ENCODE data around the gene LRIT1. TPM values are rescaled to one million over a fixed set of nuclear protein-coding genes. Genes with fewer than 3 reads are reported as not detected.

LRIT1 gene
- total RNA-seq, 3 donors from 2014 or later (not counting 1 experiment from before 2014, with no cell fraction given), result not detected

DNA sequence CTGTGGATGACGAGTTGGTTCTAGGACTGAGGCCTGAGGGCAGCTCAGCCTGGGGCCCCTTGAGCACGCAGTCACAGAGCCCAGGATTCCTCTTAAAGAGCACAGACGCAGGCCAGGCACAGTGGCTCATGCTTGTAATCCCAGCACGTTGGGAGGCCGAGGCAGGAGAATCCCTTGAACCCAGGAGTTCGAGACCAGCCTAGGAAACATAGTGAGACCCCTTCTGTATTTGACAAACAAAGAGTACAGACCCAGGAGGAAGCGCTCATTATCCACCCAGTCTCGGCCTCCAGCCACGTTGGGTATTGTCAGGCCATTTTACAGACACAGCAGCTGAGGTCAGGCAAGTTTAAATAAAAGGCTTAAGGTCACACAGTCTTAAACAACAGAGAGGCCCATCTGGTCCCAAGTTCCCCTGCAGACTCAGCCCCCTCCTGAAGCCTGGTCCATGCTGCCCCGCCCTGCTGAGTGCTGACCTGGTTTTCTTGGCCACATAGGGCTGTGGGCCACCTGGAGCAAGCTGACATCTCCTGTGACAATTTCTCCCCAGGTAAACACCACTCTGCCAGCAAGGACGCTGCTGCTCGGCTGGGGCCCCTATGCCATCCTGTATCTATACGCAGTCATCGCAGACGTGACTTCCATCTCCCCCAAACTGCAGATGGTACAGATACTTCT lies 16.1 kb upstream of the LRIT1 start:
- H3K27me3 Mint-ChIP-seq (ENCODE audit: low read depth in 2 of 2), result peaks cover 23 to 24% of the 10 kb centered on the region in 2 donors
- 84% methylated on average over 15 of the region's 15 CpGs for WGBS (ENCODE audit: insufficient coverage)
- Histone ChIP-seq H3K36me3 (ENCODE audit: control insufficient read depth, insufficient read depth, low read length) (no peaks in the 10 kb centered on the region), H3K4me1 (ENCODE audit: control insufficient read depth, insufficient read depth, low read length) (no peaks in the 10 kb centered on the region), H3K4me3 (ENCODE audit: low read length) (no peak overlapping the region), H3K9me3 (ENCODE audit: control insufficient read depth, insufficient read depth, low read length) (no peaks in the 10 kb centered on the region), H3K27me3 (ENCODE audit: control insufficient read depth, insufficient read depth, low read length) (no peaks in the 10 kb centered on the region), H3K27ac (ENCODE audit: low read length) (no peak overlapping the region)
- no peaks in the 10 kb centered on the region for H3K9me3 Mint-ChIP-seq
- no peak overlapping the region for H3K4me3 Mint-ChIP-seq
- intact Hi-C loops (cut with micrococcal nuclease), result no loop called here
- H3K27ac Mint-ChIP-seq, result no peak overlapping the region
- H3K36me3 Mint-ChIP-seq, result no peaks in the 10 kb centered on the region
- ATAC-seq (no peak), DNase-seq (no peak)
- no peaks in the 10 kb centered on the region for H3K4me1 Mint-ChIP-seq
- TF ChIP-seq, protein P1, sequence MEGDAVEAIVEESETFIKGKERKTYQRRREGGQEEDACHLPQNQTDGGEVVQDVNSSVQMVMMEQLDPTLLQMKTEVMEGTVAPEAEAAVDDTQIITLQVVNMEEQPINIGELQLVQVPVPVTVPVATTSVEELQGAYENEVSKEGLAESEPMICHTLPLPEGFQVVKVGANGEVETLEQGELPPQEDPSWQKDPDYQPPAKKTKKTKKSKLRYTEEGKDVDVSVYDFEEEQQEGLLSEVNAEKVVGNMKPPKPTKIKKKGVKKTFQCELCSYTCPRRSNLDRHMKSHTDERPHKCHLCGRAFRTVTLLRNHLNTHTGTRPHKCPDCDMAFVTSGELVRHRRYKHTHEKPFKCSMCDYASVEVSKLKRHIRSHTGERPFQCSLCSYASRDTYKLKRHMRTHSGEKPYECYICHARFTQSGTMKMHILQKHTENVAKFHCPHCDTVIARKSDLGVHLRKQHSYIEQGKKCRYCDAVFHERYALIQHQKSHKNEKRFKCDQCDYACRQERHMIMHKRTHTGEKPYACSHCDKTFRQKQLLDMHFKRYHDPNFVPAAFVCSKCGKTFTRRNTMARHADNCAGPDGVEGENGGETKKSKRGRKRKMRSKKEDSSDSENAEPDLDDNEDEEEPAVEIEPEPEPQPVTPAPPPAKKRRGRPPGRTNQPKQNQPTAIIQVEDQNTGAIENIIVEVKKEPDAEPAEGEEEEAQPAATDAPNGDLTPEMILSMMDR (IDR thresholded peaks at IDR 0.05), result no peak

GRCh38 chr10:84256510-84257342 lies 15.4 kb upstream of the LRIT1 start:
- no peak overlapping the region for H3K4me3 ChIP-seq (ENCODE audit: low read length)

GRCh38 chr10:84254552-84255478 lies 13.5 kb upstream of the LRIT1 start:
- 79% methylated on average over 9 of the region's 10 CpGs for WGBS (ENCODE audit: insufficient coverage)

More at GRCh38 chr10:84256510-84257342, 15.4 kb upstream of the LRIT1 start:
- Mint-ChIP-seq H3K9me3 (no peaks in the 10 kb centered on the region), H3K36me3 (no peaks in the 10 kb centered on the region), H3K27me3 (ENCODE audit: low read depth in 2 of 2) (peaks cover 18 to 21% of the 10 kb centered on the region in 2 donors), H3K4me3 (no peak overlapping the region), H3K27ac (no peak overlapping the region), H3K4me1 (no peaks in the 10 kb centered on the region)
- Histone ChIP-seq H3K36me3 (ENCODE audit: control insufficient read depth, insufficient read depth, low read length) (no peaks in the 10 kb centered on the region), H3K27ac (ENCODE audit: low read length) (no peak overlapping the region), H3K27me3 (ENCODE audit: control insufficient read depth, insufficient read depth, low read length) (no peaks in the 10 kb centered on the region), H3K9me3 (ENCODE audit: control insufficient read depth, insufficient read depth, low read length) (no peaks in the 10 kb centered on the region), H3K4me1 (ENCODE audit: control insufficient read depth, insufficient read depth, low read length) (no peaks in the 10 kb centered on the region)
- peak in 2 of 3 donors; percentile 50 to 71 for ATAC-seq
- DNase-seq, result peak in 1 of 2 donors; percentile 54
- WGBS (ENCODE audit: insufficient coverage), result 47% methylated on average over 34 of the region's 35 CpGs
- intact Hi-C loops (cut with micrococcal nuclease), result no loop called here
- TF ChIP-seq, protein P1 (IDR thresholded peaks at IDR 0.05), result no peak

More at GRCh38 chr10:84254552-84255478, 13.5 kb upstream of the LRIT1 start:
- Mint-ChIP-seq H3K4me3 (no peak overlapping the region), H3K27me3 (ENCODE audit: low read depth in 2 of 2) (peaks cover 21 to 24% of the 10 kb centered on the region in 2 donors), H3K36me3 (no peaks in the 10 kb centered on the region), H3K27ac (no peak overlapping the region), H3K9me3 (no peaks in the 10 kb centered on the region), H3K4me1 (no peaks in the 10 kb centered on the region)
- ATAC-seq (no peak), DNase-seq (no peak)
- Histone ChIP-seq H3K9me3 (ENCODE audit: control insufficient read depth, insufficient read depth, low read length) (no peaks in the 10 kb centered on the region), H3K4me1 (ENCODE audit: control insufficient read depth, insufficient read depth, low read length) (no peaks in the 10 kb centered on the region), H3K4me3 (ENCODE audit: low read length) (no peak overlapping the region), H3K36me3 (ENCODE audit: control insufficient read depth, insufficient read depth, low read length) (no peaks in the 10 kb centered on the region), H3K27me3 (ENCODE audit: control insufficient read depth, insufficient read depth, low read length) (no peaks in the 10 kb centered on the region), H3K27ac (ENCODE audit: low read length) (no peak overlapping the region)
- TF ChIP-seq, protein P1 (IDR thresholded peaks at IDR 0.05), result no peak
- intact Hi-C loops (cut with micrococcal nuclease), result no loop called here
